ENCODE data around the gene ARG2. TPM values are rescaled to one million over a fixed set of nuclear protein-coding genes. Genes with fewer than 3 reads are reported as not detected.
A peak's percentile ranks its signal among the peaks of the same experiment; 100 is the strongest.

The ARG2 gene
- total and polyA plus RNA-seq, 9 of the 15 experiments (the other 6 are each of a cell fraction or from before 2014, with no cell fraction given), result 6.2 to 75.0 (median 17.8) TPM

GRCh38 chr14:67674480-67675218 lies 54.9 kb downstream of the ARG2 start, which contains the start of gene VTI1B (continued):
- TF ChIP-seq SAFB2 (IDR thresholded peaks at IDR 0.05; ENCODE audit: borderline replicate concordance, low read depth, low read length, severe bottlenecking) (no peak), ZNF79 (CRISPR knock-in tag; IDR thresholded peaks at IDR 0.05; ENCODE audit: low read depth) (no peak), ZNF707 (CRISPR knock-in tag; conservative IDR thresholded peaks at IDR 0.05) (no peak), TEAD4 (IDR thresholded peaks at IDR 0.05; ENCODE audit: low read length) (no peak), TEAD4 (CRISPR knock-in tag; IDR thresholded peaks at IDR 0.05; ENCODE audit: borderline replicate concordance) (no peak), ZNF518B (CRISPR knock-in tag; IDR thresholded peaks at IDR 0.05) (no peak), HMG20A (CRISPR knock-in tag; conservative IDR thresholded peaks at IDR 0.05) (no peak), POLR2AphosphoS2 (IDR thresholded peaks at IDR 0.05; ENCODE audit: low read length) (peak; percentile 89; the same call in 1 of the 2 replicates), FOXJ2 (tag; IDR thresholded peaks at IDR 0.05) (no peak), RBBP5 (IDR thresholded peaks at IDR 0.05; ENCODE audit: borderline replicate concordance, insufficient read depth, low read length, poor library complexity, severe bottlenecking) (peak; percentile 93), ZNF561 (CRISPR knock-in tag; conservative IDR thresholded peaks at IDR 0.05) (no peak), MYNN (IDR thresholded peaks at IDR 0.05) (0 out of 2 replicates have a peak, but pooled peaks have one; percentile 13), MYNN (CRISPR knock-in tag; IDR thresholded peaks at IDR 0.05) (no peak), ZNF696 (CRISPR knock-in tag; conservative IDR thresholded peaks at IDR 0.05) (no peak), CCNT2 (IDR thresholded peaks at IDR 0.05; ENCODE audit: borderline replicate concordance, extremely low read depth, insufficient read length, low read depth, low read length) (peak; percentile 67), KLF16 (IDR thresholded peaks at IDR 0.05) (no peak), SP1 (CRISPR knock-in tag; IDR thresholded peaks at IDR 0.05) (peak; percentile 91), NBN (IDR thresholded peaks at IDR 0.05; ENCODE audit: low read depth) (no peak), GABPA (tag; conservative IDR thresholded peaks at IDR 0.05; ENCODE audit: low read depth) (peak; percentile 66), PURB (CRISPR knock-in tag; IDR thresholded peaks at IDR 0.05; ENCODE audit: low read depth) (no peak), ZBTB1 (CRISPR knock-in tag; IDR thresholded peaks at IDR 0.05; ENCODE audit: borderline replicate concordance, low read depth) (0 out of 2 replicates have a peak, but pooled peaks have one; percentile 17), KDM1A (IDR thresholded peaks at IDR 0.05) (peak in 1 of 2 experiments; percentile 29; a peak in 2 of 4 replicates), KHSRP (IDR thresholded peaks at IDR 0.05) (no peak), ERF (CRISPR knock-in tag; IDR thresholded peaks at IDR 0.05) (peak; percentile 89; the same call in 1 of the 2 replicates), SNIP1 (IDR thresholded peaks at IDR 0.05; ENCODE audit: low read depth) (no peak)
